ENCODE measurements around the gene UST. TPM values are rescaled to one million over a fixed set of nuclear protein-coding genes. Genes with fewer than 3 reads are reported as not detected.

The UST gene
- total RNA-seq, 1 experiment from 2014 or later, result 6.1 TPM

DNA sequence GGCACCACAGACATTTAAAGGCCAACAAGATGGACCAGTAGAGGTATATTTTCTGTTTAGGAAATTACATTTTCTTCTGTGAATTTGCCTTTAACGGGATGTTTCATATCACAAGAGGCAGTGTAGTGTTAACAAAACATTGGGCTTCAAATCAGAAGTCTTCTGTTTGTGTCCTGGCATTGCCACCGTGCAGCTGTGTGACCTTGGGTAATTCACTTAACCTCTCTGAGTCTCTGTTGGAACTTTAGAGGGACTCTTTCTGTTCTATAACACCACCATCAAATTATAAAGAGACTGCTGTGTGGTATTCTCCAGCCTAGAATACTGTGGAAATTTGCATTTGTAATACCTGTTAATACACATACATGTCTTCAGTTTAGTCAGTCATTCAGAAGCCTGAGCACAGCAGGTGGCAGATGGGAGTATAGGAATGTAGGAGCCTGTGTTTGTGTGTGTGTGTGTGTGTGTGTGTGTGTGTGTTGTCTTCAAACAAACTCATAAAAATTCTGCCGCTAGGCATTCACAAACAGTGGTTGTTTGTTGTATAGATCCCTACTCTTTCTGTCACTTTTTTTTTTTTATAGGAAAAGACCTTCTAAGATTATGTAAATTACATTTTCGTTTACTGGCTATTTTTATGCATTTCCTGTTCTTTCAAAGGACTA lies 22.6 kb downstream of the UST start (continued):
- TF ChIP-seq, protein P1, sequence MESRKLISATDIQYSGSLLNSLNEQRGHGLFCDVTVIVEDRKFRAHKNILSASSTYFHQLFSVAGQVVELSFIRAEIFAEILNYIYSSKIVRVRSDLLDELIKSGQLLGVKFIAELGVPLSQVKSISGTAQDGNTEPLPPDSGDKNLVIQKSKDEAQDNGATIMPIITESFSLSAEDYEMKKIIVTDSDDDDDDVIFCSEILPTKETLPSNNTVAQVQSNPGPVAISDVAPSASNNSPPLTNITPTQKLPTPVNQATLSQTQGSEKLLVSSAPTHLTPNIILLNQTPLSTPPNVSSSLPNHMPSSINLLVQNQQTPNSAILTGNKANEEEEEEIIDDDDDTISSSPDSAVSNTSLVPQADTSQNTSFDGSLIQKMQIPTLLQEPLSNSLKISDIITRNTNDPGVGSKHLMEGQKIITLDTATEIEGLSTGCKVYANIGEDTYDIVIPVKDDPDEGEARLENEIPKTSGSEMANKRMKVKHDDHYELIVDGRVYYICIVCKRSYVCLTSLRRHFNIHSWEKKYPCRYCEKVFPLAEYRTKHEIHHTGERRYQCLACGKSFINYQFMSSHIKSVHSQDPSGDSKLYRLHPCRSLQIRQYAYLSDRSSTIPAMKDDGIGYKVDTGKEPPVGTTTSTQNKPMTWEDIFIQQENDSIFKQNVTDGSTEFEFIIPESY (IDR thresholded peaks at IDR 0.05; ENCODE audit: extremely low read depth, insufficient replicate concordance, low read length), result no peak
- TF ChIP-seq EZH2phosphoT487 (IDR thresholded peaks at IDR 0.05; ENCODE audit: borderline replicate concordance), result no peak
- no peak for TF ChIP-seq EGR1 (IDR thresholded peaks at IDR 0.05; ENCODE audit: low read depth)
- TF ChIP-seq ZFX (IDR thresholded peaks at IDR 0.05), result no peak

DNA sequence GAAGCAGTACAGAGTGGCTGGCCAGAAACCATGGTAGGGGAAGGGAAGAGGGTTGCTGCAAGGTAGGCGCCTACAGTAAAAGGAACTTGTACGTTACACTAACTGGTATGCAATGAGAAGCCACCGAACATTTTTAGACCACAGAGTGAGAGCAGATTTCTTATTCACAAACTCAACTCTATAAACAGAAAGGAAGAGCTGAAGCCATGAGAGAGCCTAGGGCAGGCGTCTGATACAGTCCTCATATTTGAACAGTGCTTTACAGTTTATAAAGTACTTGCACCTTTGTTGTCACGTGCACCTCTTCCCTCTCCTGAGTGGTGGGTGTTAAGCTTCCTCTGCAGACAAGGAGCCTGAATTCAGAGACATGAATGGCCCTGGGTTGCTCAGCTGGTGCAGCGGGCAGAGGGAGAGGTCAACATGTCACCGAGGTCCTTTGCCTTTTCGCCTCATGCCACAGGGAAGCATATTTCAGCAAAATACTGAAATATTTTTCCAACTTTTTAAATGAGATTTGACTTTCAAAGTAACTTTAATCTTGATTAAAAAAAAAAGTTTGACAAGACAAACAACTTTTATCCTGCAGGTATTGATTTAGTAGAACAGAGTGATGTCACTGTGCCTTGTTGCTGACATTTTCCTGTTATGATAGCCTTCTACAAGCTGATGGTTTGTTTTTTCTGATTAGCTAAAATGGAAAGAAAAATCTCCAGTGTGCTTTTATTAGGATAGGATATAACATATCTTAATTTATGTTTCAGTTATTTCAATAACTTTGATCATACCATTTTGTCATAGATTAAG lies 23.8 kb downstream of the UST start:
- no peak overlapping the region for H3K4me3 ChIP-seq (replicated peaks in 1 of 2; ENCODE audit: low read depth in 1 of 2, low read length in 2 of 2)
- no peaks in the 10 kb centered on the region for H3K36me3 ChIP-seq (ENCODE audit: control insufficient read depth in 1 of 2, insufficient read depth in 2 of 2, low read length in 2 of 2)
- H3K27me3 ChIP-seq (ENCODE audit: insufficient read depth, low read length), result no peaks in the 10 kb centered on the region
- H4K20me1 ChIP-seq (ENCODE audit: insufficient read depth), result no peaks in the 10 kb centered on the region
- no peaks in the 10 kb centered on the region for H3K9me2 ChIP-seq (ENCODE audit: insufficient read depth)
- ChIA-PET RAD21 (ENCODE audit: low non-redundant PET in 1 of 2, low total read pairs in 2 of 2, uncharacterized antibody in 2 of 2, unreplicated experiment in 2 of 2) (no interaction called here), POLR2A (no interaction called here), CTCF (no interaction called here)
- no peak overlapping the region for H3K4me2 ChIP-seq (ENCODE audit: low read length)
- no peak for ATAC-seq
- H2AFZ ChIP-seq (ENCODE audit: low read depth, low read length, poor library complexity, severe bottlenecking), result no peak overlapping the region
- no peaks in the 10 kb centered on the region for H3K9me3 ChIP-seq (ENCODE audit: control insufficient read depth in 1 of 2, insufficient read depth in 1 of 2, low read depth in 1 of 2, low read length in 2 of 2)
- H3K9ac ChIP-seq (ENCODE audit: low read length), result no peak overlapping the region
- H3K27ac ChIP-seq (ENCODE audit: low read depth, low read length), result no peak overlapping the region
- BruUV-seq (replicated peaks), result no TSS peak
- no peaks in the 10 kb centered on the region for H3K4me1 ChIP-seq (ENCODE audit: control insufficient read depth in 1 of 2, insufficient read depth in 2 of 2, low read length in 2 of 2)
- TF ChIP-seq FOSL1 (IDR thresholded peaks at IDR 0.05; ENCODE audit: low read depth) (no peak), POLR2A (IDR thresholded peaks at IDR 0.05; ENCODE audit: borderline replicate concordance, extremely low read depth, insufficient read depth, insufficient read length) (no peak), ZFX (IDR thresholded peaks at IDR 0.05) (no peak), RAD21 (IDR thresholded peaks at IDR 0.05; ENCODE audit: low read depth) (no peak), ELF1 (IDR thresholded peaks at IDR 0.05; ENCODE audit: borderline replicate concordance, low read depth) (no peak), SIN3A (IDR thresholded peaks at IDR 0.05; ENCODE audit: low read depth) (no peak), ZNF274 (IDR thresholded peaks at IDR 0.05; ENCODE audit: low read depth, low read length) (no peak)
- TF ChIP-seq, protein P1 (IDR thresholded peaks at IDR 0.05; ENCODE audit: extremely low read depth, insufficient replicate concordance, low read length), result no peak
- TF ChIP-seq, protein P2, sequence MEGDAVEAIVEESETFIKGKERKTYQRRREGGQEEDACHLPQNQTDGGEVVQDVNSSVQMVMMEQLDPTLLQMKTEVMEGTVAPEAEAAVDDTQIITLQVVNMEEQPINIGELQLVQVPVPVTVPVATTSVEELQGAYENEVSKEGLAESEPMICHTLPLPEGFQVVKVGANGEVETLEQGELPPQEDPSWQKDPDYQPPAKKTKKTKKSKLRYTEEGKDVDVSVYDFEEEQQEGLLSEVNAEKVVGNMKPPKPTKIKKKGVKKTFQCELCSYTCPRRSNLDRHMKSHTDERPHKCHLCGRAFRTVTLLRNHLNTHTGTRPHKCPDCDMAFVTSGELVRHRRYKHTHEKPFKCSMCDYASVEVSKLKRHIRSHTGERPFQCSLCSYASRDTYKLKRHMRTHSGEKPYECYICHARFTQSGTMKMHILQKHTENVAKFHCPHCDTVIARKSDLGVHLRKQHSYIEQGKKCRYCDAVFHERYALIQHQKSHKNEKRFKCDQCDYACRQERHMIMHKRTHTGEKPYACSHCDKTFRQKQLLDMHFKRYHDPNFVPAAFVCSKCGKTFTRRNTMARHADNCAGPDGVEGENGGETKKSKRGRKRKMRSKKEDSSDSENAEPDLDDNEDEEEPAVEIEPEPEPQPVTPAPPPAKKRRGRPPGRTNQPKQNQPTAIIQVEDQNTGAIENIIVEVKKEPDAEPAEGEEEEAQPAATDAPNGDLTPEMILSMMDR (IDR thresholded peaks at IDR 0.05 in 2 of 3, conservative IDR thresholded peaks at IDR 0.05 in 1 of 3; ENCODE audit: borderline replicate concordance in 1 of 3, insufficient read depth in 1 of 3, low read depth in 2 of 3, low read length in 2 of 3), result no peak
- no peak for DNase-seq (ENCODE audit: low read depth, low spot score)
- intact Hi-C loops (cut with micrococcal nuclease), result loop anchor here (10.0 kb wide), 1 partner anchor 706 kb away; no protein-coding TSS in a partner anchor
- no peaks in the 10 kb centered on the region for H3K79me2 ChIP-seq (ENCODE audit: insufficient read depth, low read length)
